PFSK-1 (cell line): ENCODE measurements around the gene ZNF646.

ENCODE experiments used
- FOXP2 ChIP-seq: optimal IDR thresholded peaks from 2 replicates; pipeline ENCODE3; 2011; ENCODE audit warnings: borderline replicate concordance, control low read depth, inconsistent platforms; ENCODE audit not compliant: insufficient read depth; ENCODE audit errors: extremely low read length, extremely low read depth
- POLR2AphosphoS5 ChIP-seq: IDR thresholded peaks from 2 replicates; pipeline ENCODE4 v1.6.1; 2012; ENCODE audit warnings: low read depth, mild to moderate bottlenecking, control low read depth, low read length, moderate library complexity
- REST ChIP-seq, 2 experiments: IDR thresholded peaks; 2 replicates each; pipeline versions ENCODE4 v1.6.1 to v1.8.0; 2011 to 2012; ENCODE audit warnings: low read depth in 2 of 2, low read length in 2 of 2, control low read depth in 1 of 2, inconsistent platforms in 1 of 2, mild to moderate bottlenecking in 1 of 2, moderate library complexity in 1 of 2; ENCODE audit not compliant: insufficient read depth in 1 of 2
- SIN3A ChIP-seq: IDR thresholded peaks from 2 replicates; pipeline ENCODE4 v1.6.1; 2012; ENCODE audit warnings: mild to moderate bottlenecking, low read length, moderate library complexity, borderline replicate concordance; ENCODE audit not compliant: insufficient read depth
- TAF1 ChIP-seq: IDR thresholded peaks from 2 replicates; pipeline ENCODE4 v1.6.1; 2012; ENCODE audit warnings: low read length, control low read depth, borderline replicate concordance; ENCODE audit not compliant: insufficient read depth

DNA sequence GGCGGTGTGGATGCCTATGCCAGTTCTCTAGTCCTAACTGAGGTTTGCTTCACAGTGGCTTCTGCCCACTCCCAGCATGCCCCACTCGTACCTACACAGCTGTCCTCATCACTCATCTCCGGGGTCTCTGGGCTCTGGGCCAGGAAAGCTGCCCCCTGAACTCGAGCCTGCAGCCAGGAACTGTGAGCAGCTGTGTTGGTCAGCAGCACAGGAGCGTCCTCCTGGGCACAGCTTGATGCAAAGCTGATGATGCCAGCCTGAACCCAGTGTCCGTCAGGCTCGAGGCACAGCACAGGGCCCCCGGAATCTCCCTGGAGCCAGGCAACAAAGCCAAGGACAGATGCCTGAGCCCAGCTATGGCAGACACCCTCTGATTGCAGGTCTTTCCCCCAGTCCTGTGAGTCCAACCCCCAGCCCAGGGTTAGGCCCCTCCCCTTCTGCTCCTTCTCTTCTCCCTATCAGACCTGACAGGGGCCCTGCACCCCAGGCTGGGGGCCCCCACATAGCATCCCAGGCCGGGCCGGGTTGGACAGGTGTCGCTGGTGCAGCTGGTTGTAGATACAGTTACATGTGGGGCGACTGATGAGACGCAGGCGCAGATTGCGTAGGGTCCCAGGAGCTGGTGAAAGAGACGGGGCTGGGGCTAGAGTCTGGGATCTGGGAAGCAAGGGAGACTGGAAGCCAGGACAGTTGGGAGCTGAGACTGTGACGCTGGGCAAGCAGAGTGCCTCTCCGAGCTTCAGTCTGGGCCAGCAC lies 11.8 kb downstream of the ZNF646 start:
- TF ChIP-seq TAF1 (no peak), POLR2AphosphoS5 (no peak), REST (IDR thresholded peaks at IDR 0.05; ENCODE audit: insufficient read depth in 1 of 2, low read depth in 2 of 2, low read length in 2 of 2) (no peak), FOXP2 (no peak), SIN3A (no peak)
